Activated CD8-positive, alpha-beta memory T cell treated with anti-CD3 and anti-CD28 coated beads, Interleukin-2, amount 50 U/mL, for 24 hours (primary cell): ENCODE results near the gene LAD1.

Experiments used
- DNase-seq: peaks from one replicate; pipeline ENCODE4 v3.0.0-alpha.2; 2020; ENCODE audit errors: extremely low read depth

Gene LAD1

GRCh38 chr1:201348211-201348566 is 50.9 kb downstream of the LAD1 start:
- no peak for DNase-seq

- no peak for DNase-seq
Measured at GRCh38 chr1:201347498-201348210, 51.5 kb downstream of the LAD1 start.

GRCh38 chr1:201346987-201347386 is 52.1 kb downstream of the LAD1 start:
- DNase-seq: no peak

GRCh38 chr1:201346337-201346939 is 52.7 kb downstream of the LAD1 start:
- DNase-seq: no peak

DNA sequence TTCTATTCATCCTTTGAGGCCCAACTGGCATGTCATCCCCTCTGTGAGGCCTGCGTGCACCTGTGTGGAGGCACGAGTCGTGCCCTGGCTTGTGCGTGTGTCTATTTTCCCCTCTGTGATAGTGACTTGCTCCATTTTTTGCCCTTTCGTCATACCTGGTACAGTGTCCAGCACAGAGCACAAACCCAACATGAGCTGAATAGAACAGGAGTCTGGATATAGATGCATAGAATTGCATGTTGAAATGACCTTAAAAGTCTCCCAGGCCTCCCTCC is 54.1 kb downstream of the LAD1 start:
- no peak for DNase-seq

GRCh38 chr1:201344206-201345080 is 54.7 kb downstream of the LAD1 start:
- no peak for DNase-seq

DNA sequence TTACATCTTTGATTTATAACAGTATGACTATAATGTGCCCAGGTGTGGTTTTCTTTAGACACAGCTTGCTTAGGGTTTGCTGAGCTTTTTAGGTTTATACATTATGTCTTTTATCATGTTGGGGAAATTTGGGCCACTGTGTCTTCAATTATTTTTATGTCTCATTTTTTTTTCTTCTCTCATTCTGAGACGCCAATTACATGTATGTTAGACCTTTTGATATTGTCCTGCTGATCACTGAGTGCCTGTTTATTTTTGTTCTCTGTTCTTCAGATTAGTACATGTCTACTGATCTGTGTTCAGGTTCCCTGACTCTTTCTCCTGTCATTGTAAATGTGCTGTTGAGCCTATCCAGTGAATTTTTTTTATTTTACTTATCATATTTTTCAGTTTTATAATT is 57.7 kb downstream of the LAD1 start:
- no peak for DNase-seq

DNA sequence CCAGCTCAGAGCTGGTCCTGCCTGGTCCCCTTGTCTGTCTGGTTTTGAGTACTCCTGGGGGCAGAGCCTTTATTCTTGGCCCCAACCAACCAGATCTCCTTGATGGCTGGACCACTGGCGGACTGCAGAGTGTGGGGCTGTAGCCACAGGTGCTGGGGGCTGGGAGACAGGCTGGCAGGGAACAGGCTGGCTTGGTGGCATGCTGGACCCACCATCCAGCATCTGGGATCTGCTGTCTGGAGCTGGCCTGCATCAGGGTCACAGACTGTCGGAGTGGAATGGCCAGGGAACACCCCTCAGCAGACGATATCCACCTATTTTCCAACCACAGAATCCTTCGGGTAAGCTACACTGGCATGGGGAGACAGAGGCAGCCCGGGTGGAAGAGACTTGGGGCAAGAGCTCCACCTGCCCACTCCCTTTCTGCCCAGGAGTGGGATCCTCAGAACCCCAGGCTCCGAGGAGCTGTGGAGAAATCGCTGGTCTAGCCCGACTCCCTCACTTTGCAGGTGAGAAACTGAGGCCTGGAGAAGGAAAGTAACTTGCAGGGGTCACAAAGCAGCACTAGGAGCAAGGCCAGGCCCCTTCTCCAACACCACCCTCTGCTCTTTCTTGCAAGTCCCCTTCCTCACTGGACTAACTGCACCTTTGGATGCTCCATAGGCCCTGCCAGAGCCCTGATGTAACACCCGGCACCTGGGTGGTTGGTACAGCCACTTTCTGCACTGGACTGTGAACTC is 62.2 kb downstream of the LAD1 start:
- no peak for DNase-seq

DNA sequence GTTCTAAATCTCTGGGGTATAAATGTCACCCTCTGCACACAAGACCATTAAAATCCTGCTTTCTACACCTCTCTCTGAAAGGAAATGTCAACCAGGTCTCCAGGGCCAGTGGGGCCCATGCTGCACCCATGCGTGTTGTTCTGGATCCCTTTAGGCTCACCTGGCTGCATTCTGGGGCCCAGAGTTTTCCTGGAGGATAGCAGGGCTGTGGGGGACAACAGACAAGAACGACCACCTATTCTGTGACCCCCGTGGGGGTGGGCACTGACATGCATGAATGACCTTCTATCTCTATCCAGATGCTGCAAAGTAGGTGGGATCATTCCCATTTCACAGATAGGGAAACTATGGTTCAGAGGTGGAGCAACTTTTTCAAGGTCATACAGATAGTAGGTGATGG is 63.2 kb downstream of the LAD1 start:
- no peak for DNase-seq

- DNase-seq: no peak
Measured at GRCh38 chr1:201335174-201335870, 63.8 kb downstream of the LAD1 start.

DNA sequence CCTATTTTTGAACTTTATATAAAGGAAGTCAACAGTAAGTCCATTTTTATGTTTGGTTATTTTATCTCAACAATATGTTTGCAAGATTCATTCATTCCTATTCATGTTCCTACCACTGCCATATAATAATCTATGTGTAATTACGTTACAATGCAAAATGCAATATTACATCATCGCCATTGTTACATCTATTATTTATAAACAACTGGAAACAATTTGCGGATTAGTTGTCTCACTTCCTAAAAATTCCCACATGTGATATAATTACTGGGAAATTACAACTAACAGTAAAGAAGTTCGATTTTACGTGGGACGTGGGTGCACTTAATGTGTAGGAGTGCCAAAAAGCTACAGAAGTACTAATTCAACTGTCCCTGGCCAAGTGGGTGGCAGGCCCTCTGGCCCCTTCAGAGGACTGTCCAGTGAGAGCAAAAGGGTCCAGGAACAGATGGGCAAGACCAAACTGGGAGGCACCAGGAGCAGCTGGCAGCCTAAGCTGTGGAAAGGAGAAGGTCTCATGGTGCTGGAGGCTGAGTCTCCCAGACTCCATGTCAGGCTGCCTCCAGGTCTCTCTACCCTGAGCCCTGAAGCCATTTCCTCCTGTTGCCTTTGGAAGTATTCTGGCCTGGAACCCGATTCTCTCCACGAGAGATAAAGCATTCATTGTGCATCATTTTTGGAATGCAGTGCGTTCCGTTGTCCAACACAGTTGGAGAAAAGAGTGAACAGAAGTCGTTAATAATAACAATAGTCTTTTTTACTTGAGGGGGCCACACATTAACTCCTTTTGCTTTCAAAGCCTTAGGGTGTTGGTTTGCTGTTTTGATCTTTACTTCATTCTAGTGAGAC is 64.6 kb downstream of the LAD1 start:
- DNase-seq: no peak

- no peak for DNase-seq
Measured at GRCh38 chr1:201332616-201333335, 66.3 kb downstream of the LAD1 start.

GRCh38 chr1:201332021-201332420 is 67.1 kb downstream of the LAD1 start:
- no peak for DNase-seq

DNA sequence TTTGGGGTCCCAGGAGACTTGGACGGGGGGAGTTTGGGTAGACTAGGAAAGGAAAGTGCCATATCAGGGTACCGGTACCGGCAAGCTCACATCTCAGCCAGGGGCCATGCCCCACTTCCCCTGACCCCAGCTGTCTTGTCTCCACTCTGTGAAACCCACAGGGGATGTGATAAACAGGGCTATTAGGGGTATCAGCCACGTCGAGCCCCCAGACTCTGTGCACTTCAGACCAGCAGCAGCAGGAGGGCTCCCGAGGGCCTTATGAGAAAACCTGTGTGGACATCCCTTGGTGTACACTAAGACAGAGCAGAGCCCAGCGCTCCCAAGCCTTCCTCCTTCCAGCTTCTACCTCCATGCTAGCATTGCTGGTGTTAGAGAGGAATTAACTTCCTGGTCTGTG is 68.0 kb downstream of the LAD1 start:
- no peak for DNase-seq
